OCI-LY1 (cell line): ENCODE results near the gene RBM20.
A peak's percentile ranks its signal among the peaks of the same experiment; 100 is the strongest.

Experiments
- H2AFZ ChIP-seq: fragments of 200-600 bp; sonication (generic), shearing (Covaris generic); 2 replicates; pipeline ENCODE4 v1.6.0; 2014; ENCODE audit warnings: antibody characterized with exemption, mild to moderate bottlenecking, low read length
- H3F3A ChIP-seq: fragments of 200-600 bp; sonication (generic), shearing (Covaris generic); 2 replicates; pipeline ENCODE4 v1.6.0; 2014; ENCODE audit warnings: mild to moderate bottlenecking, antibody characterized with exemption, low read length, moderate library complexity; ENCODE audit not compliant: insufficient read depth
- H3K27ac ChIP-seq: fragments of 200-600 bp; sonication (generic); 2 replicates; pipeline ENCODE4 v1.5.1; 2014; ENCODE audit warnings: low read length, mixed run types, mild to moderate bottlenecking, low read depth; ENCODE audit not compliant: poor library complexity, severe bottlenecking
- H3K27me3 ChIP-seq: fragments of 200-600 bp; sonication (generic); 2 replicates; pipeline ENCODE4 v1.6.0; 2014; ENCODE audit warnings: antibody characterized with exemption, mild to moderate bottlenecking, low read length, moderate library complexity; ENCODE audit not compliant: insufficient read depth
- H3K36me3 ChIP-seq: fragments of 200-600 bp; sonication (generic); 2 replicates; pipeline ENCODE4 v1.6.1; 2014; ENCODE audit warnings: mild to moderate bottlenecking, antibody characterized with exemption, low read length, moderate library complexity, mixed read lengths; ENCODE audit not compliant: insufficient read depth
- H3K4me1 ChIP-seq: fragments of 200-600 bp; sonication (generic); 2 replicates; pipeline ENCODE4 v1.5.1; 2014; ENCODE audit warnings: mild to moderate bottlenecking, low read length, moderate library complexity; ENCODE audit not compliant: insufficient read depth, severe bottlenecking
- H3K4me2 ChIP-seq: fragments of 200-600 bp; sonication (generic), shearing (Covaris generic); 2 replicates; pipeline ENCODE4 v1.6.1; 2014; ENCODE audit warnings: low read length
- H3K4me3 ChIP-seq: fragments of 200-600 bp; sonication (generic); 2 replicates; pipeline ENCODE4 v1.5.1; 2014; ENCODE audit warnings: low read length, low read depth, mild to moderate bottlenecking, mixed read lengths; ENCODE audit not compliant: poor library complexity, severe bottlenecking
- H3K79me2 ChIP-seq: fragments of 200-600 bp; shearing (Covaris generic); 2 replicates; pipeline ENCODE4 v1.6.1; 2016; ENCODE audit warnings: mixed run types, low read length, mixed read lengths; ENCODE audit not compliant: insufficient read depth
- H3K9ac ChIP-seq: fragments of 200-600 bp; sonication (generic), shearing (Covaris generic); 2 replicates; pipeline ENCODE4 v1.6.1; 2014; ENCODE audit warnings: mild to moderate bottlenecking, low read length, mixed read lengths
- H3K9me2 ChIP-seq: fragments of 200-600 bp; sonication (generic), shearing (Covaris generic); 2 replicates; pipeline ENCODE4 v1.6.1; 2014; ENCODE audit warnings: low read depth, mild to moderate bottlenecking, low read length, mixed read lengths
- H3K9me3 ChIP-seq: fragments of 200-600 bp; shearing (Covaris generic); 2 replicates; pipeline ENCODE4 v1.6.1; 2014; ENCODE audit warnings: low read length, mixed read lengths
- H4K20me1 ChIP-seq: fragments of 200-600 bp; sonication (generic), shearing (Covaris generic); 2 replicates; pipeline ENCODE4 v1.6.0; 2016; ENCODE audit warnings: mild to moderate bottlenecking, low read length; ENCODE audit not compliant: insufficient read depth
- CTCF ChIP-seq: fragments of 200-600 bp; sonication (generic), shearing (Covaris generic); IDR thresholded peaks from 2 replicates; pipeline ENCODE4 v1.5.1; 2017; ENCODE audit warnings: mild to moderate bottlenecking, antibody characterized with exemption, low read length, moderate library complexity, mixed read lengths
- EZH2 ChIP-seq: fragments of 200-600 bp; sonication (generic), shearing (Covaris generic); IDR thresholded peaks from 2 replicates; pipeline ENCODE4 v1.8.0; 2017; ENCODE audit warnings: borderline replicate concordance, mixed run types, mild to moderate bottlenecking, antibody characterized with exemption, low read length, moderate library complexity, mixed read lengths

Gene RBM20

GRCh38 chr10:110802090-110802489 is 158.0 kb downstream of the RBM20 start:
- Histone ChIP-seq H3K9ac (peak overlapping the region; percentile 10; the same call in 1 of the 2 replicates), H3K36me3 (no peaks in the 10 kb centered on the region), H3F3A (no peaks in the 10 kb centered on the region; the same call in 1 of the 2 replicates), H3K4me1 (peaks cover 39% of the 10 kb centered on the region), H3K79me2 (no peaks in the 10 kb centered on the region), H3K4me3 (no peak overlapping the region), H3K4me2 (peak overlapping the region; percentile 69; the same call in 1 of the 2 replicates), H3K27me3 (no peaks in the 10 kb centered on the region), H4K20me1 (no peaks in the 10 kb centered on the region), H3K27ac (peak overlapping the region; percentile 89), H3K9me2 (no peaks in the 10 kb centered on the region), H3K9me3 (no peaks in the 10 kb centered on the region), H2AFZ (no peak overlapping the region)
- TF ChIP-seq CTCF (no peak), EZH2 (no peak)

GRCh38 chr10:110802551-110803238 is 158.6 kb downstream of the RBM20 start:
- H3K4me3 ChIP-seq = peak overlapping the region; percentile 41
- H2AFZ ChIP-seq = no peak overlapping the region

GRCh38 chr10:110803239-110803749 is 159.2 kb downstream of the RBM20 start:
- Histone ChIP-seq H4K20me1 (no peaks in the 10 kb centered on the region), H3K4me2 (peak overlapping the region; percentile 69), H3F3A (no peaks in the 10 kb centered on the region; the same call in 1 of the 2 replicates), H3K4me1 (peaks cover 39% of the 10 kb centered on the region), H3K9ac (peak overlapping the region; percentile 33; the same call in 1 of the 2 replicates), H3K36me3 (no peaks in the 10 kb centered on the region), H3K27me3 (no peaks in the 10 kb centered on the region), H3K27ac (peak overlapping the region; percentile 89), H3K9me3 (no peaks in the 10 kb centered on the region), H3K79me2 (no peaks in the 10 kb centered on the region), H2AFZ (no peak overlapping the region), H3K4me3 (peak overlapping the region; percentile 41), H3K9me2 (no peaks in the 10 kb centered on the region)
- TF ChIP-seq CTCF = no peak
- no peak for TF ChIP-seq EZH2

More at GRCh38 chr10:110802551-110803238, 158.6 kb downstream of the RBM20 start:
- Histone ChIP-seq H3K4me2 (peak overlapping the region; percentile 69), H3K9me3 (no peaks in the 10 kb centered on the region), H3K9ac (peak overlapping the region; percentile 33; the same call in 1 of the 2 replicates), H3F3A (no peaks in the 10 kb centered on the region; the same call in 1 of the 2 replicates), H3K9me2 (no peaks in the 10 kb centered on the region), H3K27ac (peak overlapping the region; percentile 89), H3K36me3 (no peaks in the 10 kb centered on the region), H3K27me3 (no peaks in the 10 kb centered on the region), H4K20me1 (no peaks in the 10 kb centered on the region), H3K4me1 (peaks cover 39% of the 10 kb centered on the region), H3K79me2 (no peaks in the 10 kb centered on the region)
- no peak for TF ChIP-seq EZH2
- TF ChIP-seq CTCF = no peak
